Sigmoid colon (tissue), 7 donors: Measurements from ENCODE around the gene MRRF. TPM values are rescaled to one million over a fixed set of nuclear protein-coding genes. Genes with fewer than 3 reads are reported as not detected.
A peak's percentile ranks its signal among the peaks of the same experiment; 100 is the strongest.

Source experiments
- DNase-seq: peaks from one replicate; pipeline ENCODE4 v3.0.0-alpha.2; 2019
- H3K27ac ChIP-seq, 4 donors: fragments of 200-600 bp; sonication (generic); one replicate each; pipeline ENCODE4 v1.5.1; 2016 to 2019; ENCODE audit warnings: mild to moderate bottlenecking in 1 of 4
- H3K27me3 ChIP-seq, 3 donors: fragments of 200-600 bp; sonication (generic); one replicate each; pipeline ENCODE4 v1.5.1; 2019; ENCODE audit warnings: mild to moderate bottlenecking in 1 of 3
- H3K36me3 ChIP-seq, 4 donors: fragments of 200-600 bp; sonication (generic); one replicate each; pipeline ENCODE4 v1.5.1; 2016 to 2019
- H3K4me1 ChIP-seq, 4 donors: fragments of 200-600 bp; sonication (generic); one replicate each; pipeline ENCODE4 v1.5.1; 2017 to 2019
- H3K4me3 ChIP-seq, 4 donors: fragments of 200-600 bp; sonication (generic); one replicate each; pipeline ENCODE4 v1.5.1; 2017 to 2019; ENCODE audit warnings: mild to moderate bottlenecking in 2 of 4, moderate library complexity in 1 of 4
- H3K9me3 ChIP-seq, 4 donors: fragments of 200-600 bp in 3 of 4; sonication (generic) in 3 of 4; one replicate each; pipeline versions ENCODE4 v1.5.1 to v1.6.1; 2013 to 2019
- CTCF ChIP-seq, 4 experiments: fragments of 450-650 bp in 3 of 4; fragments of 200-600 bp in 1 of 4; IDR thresholded peaks; one replicate each; pipeline ENCODE4 v1.5.1; 2016 to 2019; ENCODE audit warnings: antibody characterized with exemption in 4 of 4, mild to moderate bottlenecking in 3 of 4, moderate library complexity in 2 of 4
- EP300 ChIP-seq, 4 donors: sonication (generic); formaldehyde crosslinking; IDR thresholded peaks; one replicate each; pipeline ENCODE4 v1.6.1; 2017; ENCODE audit warnings: antibody characterized with exemption in 4 of 4
- POLR2A ChIP-seq, 2 donors: fragments of 450-650 bp; IDR thresholded peaks; one replicate each; pipeline ENCODE4 v1.6.1; 2016; ENCODE audit warnings: antibody characterized with exemption in 2 of 2, mild to moderate bottlenecking in 2 of 2, moderate library complexity in 2 of 2
- POLR2AphosphoS5 ChIP-seq, 4 donors: sonication (generic); formaldehyde crosslinking; IDR thresholded peaks; one replicate each; pipeline ENCODE4 v1.6.1; 2017; ENCODE audit warnings: antibody characterized with exemption in 4 of 4
- WGBS, 2 donors: extraction: QIAGEN DNeasy Blood & Tissue Kit; methylation state at CpG; one replicate each; pipeline ENCODE4 v1.1.7; 2013; 5-methylcytosine and 5-hydroxymethylcytosine counted together
- intact Hi-C: fragments of 100-400 bp; cut with DNase I; formaldehyde crosslinking; loops from one replicate; pipeline ENCODE4 v1.15.1; 2023
- polyA plus RNA-seq, 3 donors: library from polyadenylated mRNA; stranded (reverse); fragments of 200-250 nt; gene quantifications; one replicate each; pipeline ENCODE4 v1.2.3, GENCODE V29; 2013
- total RNA-seq, 4 donors: library from RNA; depleted of rRNA; stranded (reverse); fragments of >200 nt; gene quantifications; one replicate each; pipeline ENCODE4 v1.1.0, GENCODE V29; 2016
- donor health status: healthy with polysubstance abuse.
- donor health status: Bipolar disorder and iron deficiency.
- donor health status: healthy.

MRRF gene
- total and polyA plus RNA-seq, 7 donors: 29.9 to 46.7 (median 38.2) TPM

- DNase-seq: no peak
- WGBS, 2 donors: 7 to 17% methylated on average over 51 of the region's 51 CpGs
- intact Hi-C loops: no loop called here
- no peaks in the 10 kb centered on the region for H3K9me3 ChIP-seq
- H3K4me3 ChIP-seq: peak overlapping the region; percentile 2 to 34 (median 20)
- H3K36me3 ChIP-seq: no peaks in the 10 kb centered on the region
- no peak for TF ChIP-seq EP300 (IDR thresholded peaks at IDR 0.05)
- no peak for TF ChIP-seq CTCF (IDR thresholded peaks at IDR 0.05)
- TF ChIP-seq POLR2A (IDR thresholded peaks at IDR 0.05): no peak
- no peak for TF ChIP-seq POLR2AphosphoS5 (IDR thresholded peaks at IDR 0.05)
- H3K27ac ChIP-seq: no peak overlapping the region
- peaks cover 0 to 41% (median 40%) of the 10 kb centered on the region in 4 donors for H3K4me1 ChIP-seq
- peaks cover 58 to 100% (median 94%) of the 10 kb centered on the region in 3 donors for H3K27me3 ChIP-seq
These were observed 38.4 kb upstream of the MRRF start for GRCh38 chr9:122226142-122226757.

DNA sequence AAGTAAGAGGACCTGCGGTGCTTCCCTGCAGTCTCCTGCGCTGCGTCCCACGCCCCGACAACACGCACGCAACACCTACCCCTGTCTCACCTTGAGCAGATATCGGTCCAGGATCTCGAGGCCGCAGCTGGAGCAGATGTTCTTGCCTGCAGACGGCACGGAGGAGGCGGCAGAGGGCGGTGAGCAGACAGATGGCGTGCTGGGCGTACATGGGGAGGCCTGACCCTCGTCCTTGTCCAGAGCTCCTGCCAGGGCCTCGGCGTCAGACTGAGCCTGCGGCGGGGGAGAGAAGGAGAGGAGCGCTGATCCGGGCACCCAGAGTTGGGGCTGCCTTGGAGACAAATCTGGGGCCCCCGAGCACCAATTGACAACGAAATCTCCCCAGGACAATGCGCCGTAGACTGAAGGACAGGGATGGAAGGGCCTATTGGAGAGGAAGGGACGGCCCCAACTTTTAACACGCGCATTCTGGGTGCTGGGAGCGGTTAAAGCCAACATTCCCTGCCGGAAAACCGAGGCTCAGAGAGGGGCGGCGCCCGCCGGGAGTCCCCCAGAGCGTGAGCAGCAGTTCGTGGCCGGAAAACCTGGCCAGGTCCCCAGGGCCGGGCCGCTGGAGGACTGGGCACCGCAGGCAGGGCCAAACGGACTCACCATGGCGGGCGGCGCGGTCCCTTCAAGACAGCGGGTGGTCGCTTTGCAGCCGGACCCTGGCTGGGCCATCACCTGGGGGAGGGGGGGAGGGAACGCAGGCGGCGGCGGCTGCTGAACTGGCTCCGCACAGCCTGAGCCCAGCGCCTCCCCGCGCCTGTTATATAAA lies 37.7 kb upstream of the MRRF start:
- intact Hi-C loops: no loop called here
- TF ChIP-seq CTCF (IDR thresholded peaks at IDR 0.05): no peak
- TF ChIP-seq POLR2AphosphoS5 (IDR thresholded peaks at IDR 0.05): peak in 1 of 4 donors; percentile 28
- no peak for TF ChIP-seq EP300 (IDR thresholded peaks at IDR 0.05)
- TF ChIP-seq POLR2A (IDR thresholded peaks at IDR 0.05): no peak
- H3K27ac ChIP-seq: no peak overlapping the region
- 9 to 27% methylated on average over 59 of the region's 59 CpGs for WGBS, 2 donors
- H3K27me3 ChIP-seq: peaks cover 52 to 94% (median 87%) of the 10 kb centered on the region in 3 donors
- H3K36me3 ChIP-seq: no peaks in the 10 kb centered on the region
- H3K9me3 ChIP-seq: no peaks in the 10 kb centered on the region
- peak overlapping the region in 3 of 4 donors; percentile 27 to 44 (median 43) for H3K4me3 ChIP-seq
- H3K4me1 ChIP-seq: peaks cover 0 to 41% (median 38%) of the 10 kb centered on the region in 4 donors
- DNase-seq: no peak

DNA sequence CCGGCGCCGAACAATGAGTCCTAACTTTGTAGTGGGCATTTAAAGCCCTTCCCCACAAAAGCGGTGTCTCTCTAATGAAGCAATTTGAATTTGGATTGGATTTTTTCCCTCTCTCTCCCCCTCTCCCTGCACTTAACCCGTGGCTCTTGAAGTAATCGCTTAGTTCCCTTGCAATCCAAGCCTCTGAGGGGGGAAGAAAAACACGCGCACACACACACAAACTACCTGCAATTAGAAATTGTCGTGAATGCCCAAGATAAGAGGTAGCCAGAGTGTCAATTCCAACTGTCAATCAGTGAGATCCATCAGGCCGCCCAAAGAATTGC lies 37.1 kb upstream of the MRRF start:
- Histone ChIP-seq H3K36me3 (no peaks in the 10 kb centered on the region), H3K4me1 (peaks cover 0 to 41% (median 38%) of the 10 kb centered on the region in 4 donors), H3K27ac (no peak overlapping the region), H3K9me3 (no peaks in the 10 kb centered on the region), H3K27me3 (peaks cover 48 to 89% (median 84%) of the 10 kb centered on the region in 3 donors), H3K4me3 (peak overlapping the region in 3 of 4 donors; percentile 27 to 44 (median 43))
- intact Hi-C loops: no loop called here
- TF ChIP-seq EP300 (IDR thresholded peaks at IDR 0.05) (no peak), POLR2AphosphoS5 (IDR thresholded peaks at IDR 0.05) (no peak), POLR2A (IDR thresholded peaks at IDR 0.05) (no peak), CTCF (IDR thresholded peaks at IDR 0.05) (no peak)
- DNase-seq: no peak
- WGBS, 2 donors: 7 to 19% methylated on average over 10 of the region's 10 CpGs

GRCh38 chr9:122228191-122228567 lies 36.5 kb upstream of the MRRF start:
- Histone ChIP-seq H3K4me1 (peaks cover 0 to 41% (median 38%) of the 10 kb centered on the region in 4 donors), H3K4me3 (peak overlapping the region in 3 of 4 donors; percentile 27 to 44 (median 43)), H3K27ac (peak overlapping the region in 1 of 4 donors; percentile 55), H3K27me3 (peaks cover 42 to 82% (median 82%) of the 10 kb centered on the region in 3 donors), H3K9me3 (no peaks in the 10 kb centered on the region), H3K36me3 (no peaks in the 10 kb centered on the region)
- TF ChIP-seq CTCF (IDR thresholded peaks at IDR 0.05): no peak
- TF ChIP-seq POLR2A (IDR thresholded peaks at IDR 0.05): no peak
- TF ChIP-seq EP300 (IDR thresholded peaks at IDR 0.05): no peak
- no peak for TF ChIP-seq POLR2AphosphoS5 (IDR thresholded peaks at IDR 0.05)
- WGBS, 2 donors: 1% methylated on average over 38 of the region's 38 CpGs
- no peak for DNase-seq
- intact Hi-C loops: loop anchor here (2.0 kb wide), 1 partner anchor 51 kb away; no protein-coding TSS in a partner anchor
